ENCODE measurements around the gene TAOK3.

TAOK3 gene

GRCh38 chr12:118374126-118374725, 1.5 kb upstream of the TAOK3 start:
- Histone ChIP-seq H3K4me3 (ENCODE audit: control insufficient read depth in 1 of 7, extremely low read depth in 1 of 7, insufficient read depth in 4 of 7, low read depth in 2 of 7, low read length in 6 of 7) (peak overlapping the region in 5 of 7 experiments; percentile 11 to 89 (median 76)), H3K4me1 (ENCODE audit: control extremely low read depth in 1 of 4, control insufficient read depth in 4 of 4, insufficient read depth in 4 of 4, low read length in 3 of 4) (peaks cover 40 to 56% (median 48%) of the 10 kb centered on the region in 4 experiments), H3K27ac (ENCODE audit: insufficient read depth in 1 of 2, low read depth in 1 of 2, low read length in 2 of 2, poor library complexity in 1 of 2, severe bottlenecking in 2 of 2) (peak overlapping the region in 1 of 2 experiments; percentile 86), H3K27me3 (replicated peaks in 2 of 5; ENCODE audit: control insufficient read depth in 4 of 5, insufficient read depth in 5 of 5, low read length in 4 of 5) (no peaks in the 10 kb centered on the region), H3K9me3 (ENCODE audit: control extremely low read depth in 1 of 5, control insufficient read depth in 4 of 5, insufficient read depth in 2 of 5, low read depth in 1 of 5, low read length in 4 of 5) (no peaks in the 10 kb centered on the region), H3K36me3 (ENCODE audit: control insufficient read depth in 4 of 4, insufficient read depth in 4 of 4, low read length in 3 of 4) (peaks cover 0 to under 1% (median 0%) of the 10 kb centered on the region in 4 experiments)
- 89% methylated on average over 7 of the region's 14 CpGs for WGBS (ENCODE audit: insufficient coverage)
- POLR2A ChIA-PET: interaction anchor here (0.5 to 1.8 kb wide), 4 partner anchors 29 to 136 kb away, joined by 3 to 4 read pairs (median 4); no protein-coding TSS in a partner anchor
- no peak for DNase-seq
- CTCF ChIA-PET: interaction anchor here (1.0 to 7.2 kb wide), 9 partner anchors 9 to 136 kb away, joined by 3 to 135 read pairs (median 5); no protein-coding TSS in a partner anchor

- Histone ChIP-seq H3K27ac (ENCODE audit: insufficient read depth in 1 of 2, low read depth in 1 of 2, low read length in 2 of 2, poor library complexity in 1 of 2, severe bottlenecking in 2 of 2) (peak overlapping the region; percentile 75 to 86), H3K36me3 (ENCODE audit: control insufficient read depth in 4 of 4, insufficient read depth in 4 of 4, low read length in 3 of 4) (no peaks in the 10 kb centered on the region), H3K4me1 (ENCODE audit: control extremely low read depth in 1 of 4, control insufficient read depth in 4 of 4, insufficient read depth in 4 of 4, low read length in 3 of 4) (peaks cover 40 to 59% (median 50%) of the 10 kb centered on the region in 4 experiments), H3K9me3 (ENCODE audit: control extremely low read depth in 1 of 5, control insufficient read depth in 4 of 5, insufficient read depth in 2 of 5, low read depth in 1 of 5, low read length in 4 of 5) (no peaks in the 10 kb centered on the region), H3K4me3 (ENCODE audit: control insufficient read depth in 1 of 7, extremely low read depth in 1 of 7, insufficient read depth in 4 of 7, low read depth in 2 of 7, low read length in 6 of 7) (peak overlapping the region in 6 of 7 experiments; percentile 69 to 89 (median 82)), H3K27me3 (replicated peaks in 2 of 5; ENCODE audit: control insufficient read depth in 4 of 5, insufficient read depth in 5 of 5, low read length in 4 of 5) (no peaks in the 10 kb centered on the region)
- ChIA-PET POLR2A (interaction anchor here (0.6 to 1.8 kb wide), 7 partner anchors 27 to 215 kb away, joined by 3 to 4 read pairs (median 3); no protein-coding TSS in a partner anchor), CTCF (interaction anchor here (1.0 to 7.2 kb wide), 8 partner anchors 9 to 73 kb away, joined by 3 to 135 read pairs (median 6); no protein-coding TSS in a partner anchor)
- WGBS (ENCODE audit: insufficient coverage): 69% methylated on average over 3 of the region's 5 CpGs
- DNase-seq: no peak
Measured at GRCh38 chr12:118373616-118374015, 909 bp upstream of the TAOK3 start.

GRCh38 chr12:118371321-118372282, 1.1 kb downstream of the TAOK3 start:
- ChIA-PET CTCF (interaction anchor here (0.7 to 1.6 kb wide), 8 partner anchors 13 to 72 kb away, joined by 3 to 6 read pairs (median 4); no protein-coding TSS in a partner anchor), POLR2A (interaction anchor here (0.9 to 1.5 kb wide), 2 partner anchors 13 to 26 kb away, joined by 3 to 8 read pairs; no protein-coding TSS in a partner anchor)
- no peaks in the 10 kb centered on the region for H3K27me3 ChIP-seq (replicated peaks in 2 of 5; ENCODE audit: control insufficient read depth in 4 of 5, insufficient read depth in 5 of 5, low read length in 4 of 5)
- whole genome bisulfite sequencing (ENCODE audit: insufficient coverage): 0% methylated on average over 45 of the region's 60 CpGs
- H3K9me3 ChIP-seq (ENCODE audit: control extremely low read depth in 1 of 5, control insufficient read depth in 4 of 5, insufficient read depth in 2 of 5, low read depth in 1 of 5, low read length in 4 of 5): no peaks in the 10 kb centered on the region
- DNase-seq: peak in 1 of 3 donors; percentile 54
- peaks cover 33 to 53% (median 43%) of the 10 kb centered on the region in 4 experiments for H3K4me1 ChIP-seq (ENCODE audit: control extremely low read depth in 1 of 4, control insufficient read depth in 4 of 4, insufficient read depth in 4 of 4, low read length in 3 of 4)
- H3K4me3 ChIP-seq (ENCODE audit: control insufficient read depth in 1 of 7, extremely low read depth in 1 of 7, insufficient read depth in 4 of 7, low read depth in 2 of 7, low read length in 6 of 7): peak overlapping the region; percentile 96 to 99 (median 97)
- peak overlapping the region; percentile 86 to 93 for H3K27ac ChIP-seq (ENCODE audit: insufficient read depth in 1 of 2, low read depth in 1 of 2, low read length in 2 of 2, poor library complexity in 1 of 2, severe bottlenecking in 2 of 2)
- peaks cover 0 to 4% (median 0%) of the 10 kb centered on the region in 4 experiments for H3K36me3 ChIP-seq (ENCODE audit: control insufficient read depth in 4 of 4, insufficient read depth in 4 of 4, low read length in 3 of 4)

GRCh38 chr12:118370601-118371000, 2.1 kb downstream of the TAOK3 start:
- ChIA-PET CTCF (interaction anchor here (0.7 to 2.1 kb wide), 10 partner anchors 12 to 71 kb away, joined by 3 to 6 read pairs (median 4); no protein-coding TSS in a partner anchor), POLR2A (interaction anchor here (0.6 to 1.5 kb wide), 3 partner anchors 12 to 28 kb away, joined by 3 to 8 read pairs (median 3); no protein-coding TSS in a partner anchor)
- Histone ChIP-seq H3K27me3 (replicated peaks in 2 of 5; ENCODE audit: control insufficient read depth in 4 of 5, insufficient read depth in 5 of 5, low read length in 4 of 5) (no peaks in the 10 kb centered on the region), H3K27ac (ENCODE audit: insufficient read depth in 1 of 2, low read depth in 1 of 2, low read length in 2 of 2, poor library complexity in 1 of 2, severe bottlenecking in 2 of 2) (peak overlapping the region; percentile 86 to 93), H3K4me1 (ENCODE audit: control extremely low read depth in 1 of 4, control insufficient read depth in 4 of 4, insufficient read depth in 4 of 4, low read length in 3 of 4) (peaks cover 29 to 52% (median 40%) of the 10 kb centered on the region in 4 experiments), H3K36me3 (ENCODE audit: control insufficient read depth in 4 of 4, insufficient read depth in 4 of 4, low read length in 3 of 4) (peaks cover 0 to 6% (median 0%) of the 10 kb centered on the region in 4 experiments), H3K9me3 (ENCODE audit: control extremely low read depth in 1 of 5, control insufficient read depth in 4 of 5, insufficient read depth in 2 of 5, low read depth in 1 of 5, low read length in 4 of 5) (no peaks in the 10 kb centered on the region), H3K4me3 (ENCODE audit: control insufficient read depth in 1 of 7, extremely low read depth in 1 of 7, insufficient read depth in 4 of 7, low read depth in 2 of 7, low read length in 6 of 7) (peak overlapping the region in 6 of 7 experiments; percentile 96 to 99 (median 97))
- DNase-seq: no peak
- 10% methylated on average over 2 of the region's 3 CpGs for WGBS (ENCODE audit: insufficient coverage)

- WGBS (ENCODE audit: insufficient coverage): no CpG with 5 or more reads among the region's 4 CpGs
- DNase-seq: no peak
- POLR2A ChIA-PET: interaction anchor here (0.7 kb wide), 1 partner anchor 67 kb away, joined by 4 read pairs; no protein-coding TSS in a partner anchor
- Histone ChIP-seq H3K27ac (ENCODE audit: insufficient read depth in 1 of 2, low read depth in 1 of 2, low read length in 2 of 2, poor library complexity in 1 of 2, severe bottlenecking in 2 of 2) (peak overlapping the region in 1 of 2 experiments; percentile 93), H3K36me3 (ENCODE audit: control insufficient read depth in 4 of 4, insufficient read depth in 4 of 4, low read length in 3 of 4) (peaks cover 0 to 11% (median 0%) of the 10 kb centered on the region in 4 experiments), H3K9me3 (ENCODE audit: control extremely low read depth in 1 of 5, control insufficient read depth in 4 of 5, insufficient read depth in 2 of 5, low read depth in 1 of 5, low read length in 4 of 5) (no peaks in the 10 kb centered on the region), H3K4me3 (ENCODE audit: control insufficient read depth in 1 of 7, extremely low read depth in 1 of 7, insufficient read depth in 4 of 7, low read depth in 2 of 7, low read length in 6 of 7) (peak overlapping the region in 2 of 7 experiments; percentile 4 to 99), H3K4me1 (ENCODE audit: control extremely low read depth in 1 of 4, control insufficient read depth in 4 of 4, insufficient read depth in 4 of 4, low read length in 3 of 4) (peaks cover 21 to 51% (median 29%) of the 10 kb centered on the region in 4 experiments), H3K27me3 (replicated peaks in 2 of 5; ENCODE audit: control insufficient read depth in 4 of 5, insufficient read depth in 5 of 5, low read length in 4 of 5) (no peaks in the 10 kb centered on the region)
- CTCF ChIA-PET: interaction anchor here (1.3 to 2.1 kb wide), 3 partner anchors 11 to 69 kb away, joined by 5 to 19 read pairs (median 5); no protein-coding TSS in a partner anchor
Measured at GRCh38 chr12:118368821-118369220, 3.9 kb downstream of the TAOK3 start.

DNA sequence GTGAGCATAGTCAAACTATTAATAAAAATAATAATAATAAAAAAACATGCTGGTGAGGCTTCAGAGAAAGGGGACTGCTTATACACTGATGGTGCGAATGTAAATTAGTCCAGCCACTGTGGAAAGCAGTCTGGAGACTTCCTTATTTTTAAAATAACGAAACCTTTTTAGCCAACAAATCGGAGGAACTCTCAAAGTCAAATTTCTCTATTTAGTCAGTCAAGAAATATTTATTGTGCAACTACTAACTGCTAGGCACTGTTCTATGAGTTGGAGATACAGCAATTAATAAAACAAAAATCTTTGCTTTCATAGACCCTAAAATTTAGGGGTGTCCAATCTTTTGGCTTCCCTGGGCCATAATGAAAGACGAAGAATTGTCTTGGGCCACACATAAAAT, 10.8 kb downstream of the TAOK3 start:
- Histone ChIP-seq H3K27me3 (replicated peaks in 2 of 5; ENCODE audit: control insufficient read depth in 4 of 5, insufficient read depth in 5 of 5, low read length in 4 of 5) (no peaks in the 10 kb centered on the region), H3K4me1 (ENCODE audit: control extremely low read depth in 1 of 4, control insufficient read depth in 4 of 4, insufficient read depth in 4 of 4, low read length in 3 of 4) (peaks cover 20 to 73% (median 35%) of the 10 kb centered on the region in 4 experiments), H3K36me3 (ENCODE audit: control insufficient read depth in 4 of 4, insufficient read depth in 4 of 4, low read length in 3 of 4) (peaks cover 0 to 9% (median 1%) of the 10 kb centered on the region in 4 experiments), H3K27ac (ENCODE audit: insufficient read depth in 1 of 2, low read depth in 1 of 2, low read length in 2 of 2, poor library complexity in 1 of 2, severe bottlenecking in 2 of 2) (peak overlapping the region in 1 of 2 experiments; percentile 43), H3K9me3 (ENCODE audit: control extremely low read depth in 1 of 5, control insufficient read depth in 4 of 5, insufficient read depth in 2 of 5, low read depth in 1 of 5, low read length in 4 of 5) (no peaks in the 10 kb centered on the region), H3K4me3 (ENCODE audit: control insufficient read depth in 1 of 7, extremely low read depth in 1 of 7, insufficient read depth in 4 of 7, low read depth in 2 of 7, low read length in 6 of 7) (no peak overlapping the region)
- no peak for DNase-seq
- WGBS (ENCODE audit: insufficient coverage): 83% methylated on average over 1 of the region's 4 CpGs
- CTCF ChIA-PET: interaction anchor here (1.0 kb wide), 1 partner anchor 16 kb away, joined by 4 read pairs; no protein-coding TSS in a partner anchor
- POLR2A ChIA-PET: interaction anchor here (0.6 kb wide), 1 partner anchor 31 kb away, joined by 3 read pairs; no protein-coding TSS in a partner anchor

Data from common myeloid progenitor, CD34-positive (primary cell).